Left renal cortex interstitium (tissue), 4 donors: Measurements from ENCODE around the gene CSMD2. TPM values are rescaled to one million over a fixed set of nuclear protein-coding genes. Genes with fewer than 3 reads are reported as not detected.

ENCODE experiments used
- DNase-seq, 4 donors: peaks; one replicate each; pipeline ENCODE4 v3.0.0-alpha.2; 2013; ENCODE audit warnings: low read depth in 4 of 4, low spot score in 2 of 4, missing footprints in 1 of 4
- polyA plus RNA-seq, 4 donors: library from polyadenylated mRNA; unstranded; fragments of 120-200 nt; gene quantifications; one replicate each; pipeline ENCODE4 v1.2.1, GENCODE V29; 2013; ENCODE audit not compliant: insufficient read length in 4 of 4

Gene CSMD2
- polyA plus RNA-seq, 4 donors: 0.60 to 1.4 (median 0.92) TPM

- no peak for DNase-seq
Measured at GRCh38 chr1:33735624-33736023, 429.4 kb downstream of the CSMD2 start.

GRCh38 chr1:33727310-33727709 is 437.7 kb downstream of the CSMD2 start:
- no peak for DNase-seq

DNA sequence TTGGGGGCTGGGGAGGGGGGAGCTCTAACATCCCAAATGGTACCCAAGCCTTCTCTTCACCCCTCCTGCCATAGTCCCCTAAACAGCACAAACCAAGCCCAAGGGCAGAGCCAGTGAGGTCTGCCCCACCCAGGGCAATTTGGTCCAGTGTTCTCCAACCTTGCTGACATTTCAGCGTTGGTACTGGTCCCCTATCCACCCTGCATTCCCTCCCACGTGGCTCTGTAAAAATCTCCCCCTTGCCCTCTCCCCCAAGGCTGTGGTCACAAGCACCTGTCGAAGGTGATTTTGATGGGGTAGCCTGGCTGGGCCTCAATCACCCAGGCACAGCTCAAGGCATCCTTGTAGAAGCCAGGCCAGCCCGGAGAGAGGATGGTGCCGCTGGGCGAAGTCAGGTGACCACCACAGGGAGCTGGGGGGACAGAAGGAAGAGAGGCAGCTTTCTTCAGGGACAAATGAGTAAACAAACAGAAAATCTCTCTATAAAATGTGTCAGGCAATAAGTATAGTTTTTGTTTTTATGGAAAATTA is 438.7 kb downstream of the CSMD2 start:
- DNase-seq: no peak

DNA sequence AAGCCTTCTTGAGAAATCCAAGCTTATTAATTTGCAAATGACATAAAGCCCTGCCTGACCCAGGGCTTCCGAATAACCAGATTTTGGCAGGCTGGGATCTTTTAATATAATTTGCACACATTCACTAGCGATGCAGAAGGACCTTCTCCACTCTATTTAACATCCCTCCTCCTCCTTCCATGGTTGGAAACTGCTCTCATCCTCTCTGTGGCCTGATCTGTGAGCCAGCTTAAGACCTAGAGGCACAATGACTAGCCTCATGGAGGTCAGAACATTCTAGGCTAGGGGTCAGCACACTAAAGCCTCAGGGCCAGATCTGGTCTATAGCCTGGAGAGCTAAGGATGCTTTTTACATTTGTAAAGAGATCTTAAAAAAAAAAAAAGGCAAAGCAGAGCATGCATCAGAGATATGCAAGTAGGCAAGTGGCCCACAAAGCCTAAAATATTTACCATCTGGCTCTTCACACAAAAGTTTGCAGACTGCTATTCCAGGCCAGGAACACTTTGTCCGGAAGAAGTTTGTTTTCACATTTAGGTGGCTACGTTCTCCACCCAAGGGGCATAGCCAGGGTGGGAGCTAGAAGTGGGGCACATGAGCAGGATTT is 439.4 kb downstream of the CSMD2 start:
- no peak for DNase-seq

DNA sequence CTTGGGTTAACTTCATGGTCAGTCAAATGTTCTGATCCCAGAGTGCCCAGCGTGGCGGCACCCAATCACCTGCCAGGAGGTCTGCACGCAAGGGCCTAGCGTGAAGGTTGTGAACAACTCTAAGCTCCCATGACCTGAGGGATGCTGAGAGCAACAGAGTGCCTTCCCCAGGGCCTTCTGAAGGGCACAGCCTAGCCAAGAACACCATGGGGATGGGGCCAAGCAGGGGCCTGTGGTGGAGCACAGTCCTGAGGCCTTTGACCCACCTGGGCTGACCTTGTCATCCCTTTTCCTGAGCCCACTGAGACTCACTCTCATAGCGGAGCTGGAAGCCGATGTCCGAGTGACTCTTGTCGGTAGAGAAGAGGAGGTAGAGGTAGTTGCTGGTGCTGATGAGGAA is 440.0 kb downstream of the CSMD2 start:
- DNase-seq: no peak

DNA sequence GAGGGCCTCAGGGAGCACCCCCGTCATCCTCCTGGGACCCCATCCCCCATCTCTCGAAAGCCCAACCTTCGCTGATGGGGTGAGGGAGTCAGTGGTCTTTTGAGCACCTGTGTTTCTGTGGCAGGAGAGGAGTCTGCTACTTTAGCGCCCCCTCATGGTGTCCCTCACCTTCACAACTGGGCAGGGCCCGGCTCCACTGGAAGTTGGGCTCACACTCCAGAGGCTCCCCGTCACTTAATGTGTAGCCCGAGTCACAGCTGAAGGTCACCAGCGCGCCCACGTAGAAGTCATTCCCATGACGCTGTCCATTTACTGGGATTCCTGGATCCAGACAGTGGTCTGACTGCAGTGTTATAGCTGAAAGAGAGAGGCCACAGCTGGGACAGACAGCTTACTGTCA is 440.7 kb downstream of the CSMD2 start:
- DNase-seq: no peak

GRCh38 chr1:33723251-33723650 is 441.8 kb downstream of the CSMD2 start:
- DNase-seq: no peak

DNA sequence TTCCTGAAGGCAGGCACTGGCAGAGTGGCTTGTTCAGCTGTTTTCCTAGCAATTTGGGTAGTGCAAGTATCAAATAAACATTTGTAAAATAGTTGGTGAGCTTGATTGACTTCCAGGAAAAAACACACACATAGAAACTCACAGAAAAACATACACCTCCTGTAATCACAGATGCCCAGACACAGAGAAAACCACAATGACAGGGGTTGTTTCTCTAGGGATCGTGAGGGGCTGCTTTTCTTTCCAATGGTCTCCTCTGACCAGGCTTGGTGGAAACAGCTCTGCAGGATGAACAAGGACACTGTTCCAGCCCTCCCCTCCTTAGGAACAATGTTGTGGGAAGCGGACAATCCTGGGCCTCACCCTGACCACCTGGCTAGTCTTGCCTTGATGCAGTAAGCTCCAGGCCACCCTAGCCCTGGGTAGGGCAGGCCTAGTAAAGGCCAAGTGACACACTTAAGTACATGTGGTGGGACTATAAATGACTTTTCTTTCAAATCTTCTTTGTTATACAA is 443.7 kb downstream of the CSMD2 start:
- no peak for DNase-seq

- no peak for DNase-seq
Measured at GRCh38 chr1:33719771-33720670, 445.0 kb downstream of the CSMD2 start.

DNA sequence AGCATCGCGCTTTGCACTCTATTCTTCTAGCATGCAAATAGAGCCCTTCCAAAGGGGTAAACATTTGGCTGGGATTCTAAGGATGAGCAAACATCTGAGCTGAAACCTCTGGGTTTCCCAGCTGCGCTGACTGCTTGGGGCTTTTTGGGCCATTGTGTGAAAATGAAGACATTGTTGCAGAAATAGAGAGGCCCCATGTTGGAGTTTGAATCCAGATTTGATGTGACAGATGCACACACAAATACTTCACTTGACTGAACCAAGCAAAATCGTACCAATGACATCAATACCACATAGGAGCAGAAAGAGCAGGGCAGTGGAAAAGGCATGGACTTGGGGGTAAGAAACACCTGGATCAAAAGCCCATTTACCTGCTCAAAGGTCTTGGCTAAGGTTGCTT is 445.7 kb downstream of the CSMD2 start:
- no peak for DNase-seq

GRCh38 chr1:33718186-33718585 is 446.8 kb downstream of the CSMD2 start:
- no peak for DNase-seq

- DNase-seq: no peak
Measured at GRCh38 chr1:33716976-33717688, 447.9 kb downstream of the CSMD2 start.

- no peak for DNase-seq
Measured at GRCh38 chr1:33715195-33715811, 449.7 kb downstream of the CSMD2 start.

DNA sequence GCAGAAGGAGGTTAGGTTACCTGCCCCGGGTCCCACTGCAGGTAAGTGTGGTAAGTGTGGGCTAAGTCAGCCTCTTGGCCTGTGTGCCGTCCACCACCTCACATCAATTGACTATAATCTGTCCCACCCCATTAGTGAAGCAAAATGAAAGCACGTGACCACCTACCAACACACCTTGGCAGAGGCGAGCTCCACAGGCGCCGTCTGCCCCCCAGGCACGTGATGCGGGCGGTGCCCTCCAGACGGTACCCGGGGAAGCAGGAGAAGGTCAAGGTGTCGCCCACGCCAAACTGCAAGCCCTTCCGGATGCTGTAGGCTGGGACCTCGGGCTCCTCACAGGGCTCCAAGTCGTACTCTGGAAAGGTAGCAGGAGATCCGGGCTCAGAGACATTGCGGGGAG is 450.6 kb downstream of the CSMD2 start:
- DNase-seq: no peak

DNA sequence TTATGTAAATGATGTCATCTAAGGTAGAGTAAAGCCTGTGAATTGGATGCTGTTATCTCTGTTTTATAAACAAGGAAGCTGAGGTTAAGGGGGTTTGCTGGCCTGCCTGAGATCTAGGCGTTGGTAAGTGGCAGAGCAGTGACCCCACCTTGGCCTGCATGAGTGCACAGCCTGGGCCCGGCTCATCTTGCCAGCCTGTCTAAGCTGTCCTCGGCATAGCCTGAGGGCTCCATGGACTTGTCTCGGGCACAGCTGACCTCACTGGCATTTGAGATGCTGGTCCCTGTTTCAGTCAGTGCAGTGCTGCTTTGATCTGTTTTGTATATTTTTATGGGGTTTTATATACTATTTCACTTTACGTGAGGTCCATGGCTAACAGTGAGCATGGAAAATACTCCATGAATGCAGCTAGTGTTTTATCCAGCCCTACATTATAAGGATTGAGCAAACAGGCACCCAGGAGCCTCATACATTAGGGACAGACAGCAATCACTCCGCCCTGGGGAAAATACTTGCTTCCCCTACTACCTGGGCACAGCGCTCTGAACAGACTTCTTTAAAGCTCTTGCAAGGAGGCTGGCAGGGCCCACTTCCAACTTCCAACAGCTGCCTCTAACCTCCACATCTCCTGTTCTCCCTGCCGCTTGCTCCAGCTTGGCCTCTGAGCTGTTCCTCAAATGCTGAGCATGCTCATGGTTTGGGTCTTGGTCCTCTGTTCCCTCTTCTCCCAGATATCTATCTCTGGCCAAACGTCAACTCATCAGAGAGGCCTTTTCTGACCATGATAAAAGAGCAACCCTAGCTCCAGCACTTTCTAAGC is 451.8 kb downstream of the CSMD2 start:
- no peak for DNase-seq

GRCh38 chr1:33712186-33712585 is 452.8 kb downstream of the CSMD2 start:
- DNase-seq: no peak

DNA sequence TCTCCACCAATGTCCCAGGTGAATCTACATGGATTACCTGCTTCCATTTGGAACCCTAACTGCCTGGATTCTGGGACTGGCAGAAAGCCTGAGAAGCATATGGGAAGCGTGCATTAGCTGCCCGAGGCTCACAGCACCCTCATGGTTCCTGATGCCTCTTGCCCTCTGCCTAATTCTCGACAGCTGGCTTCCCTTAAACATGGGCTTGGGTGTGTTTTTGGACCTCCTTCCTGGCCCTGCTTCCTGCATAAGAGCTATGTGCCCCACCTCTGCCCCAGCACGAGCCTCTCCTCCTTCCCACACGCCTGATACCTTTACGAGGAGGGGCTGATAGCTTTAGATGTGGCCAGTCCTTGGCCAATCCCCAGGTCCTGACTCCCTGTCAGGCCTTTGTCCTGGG is 453.5 kb downstream of the CSMD2 start:
- DNase-seq: no peak

DNA sequence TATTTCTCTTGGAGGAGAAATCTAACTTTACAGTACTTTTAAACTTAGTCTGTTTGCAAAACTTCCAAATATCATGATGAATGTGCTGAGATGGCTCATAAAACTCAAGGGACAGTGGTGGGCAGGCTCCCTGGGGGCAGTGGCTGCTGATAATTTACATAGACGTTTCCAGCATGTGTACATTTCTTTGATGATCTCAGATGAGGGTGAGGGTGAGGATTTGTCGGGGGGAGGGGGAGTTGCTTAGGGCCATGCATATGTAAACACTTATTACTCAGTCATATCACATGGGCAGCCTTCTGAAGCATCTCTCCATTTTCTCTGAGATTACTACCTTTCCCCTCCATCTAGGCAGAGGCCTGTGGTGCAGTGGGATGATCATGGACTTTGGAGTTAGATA is 454.1 kb downstream of the CSMD2 start:
- no peak for DNase-seq

GRCh38 chr1:33709783-33710718 is 455.0 kb downstream of the CSMD2 start:
- DNase-seq: no peak
